Measurements from ENCODE around the gene SHB.

Gene SHB

DNA sequence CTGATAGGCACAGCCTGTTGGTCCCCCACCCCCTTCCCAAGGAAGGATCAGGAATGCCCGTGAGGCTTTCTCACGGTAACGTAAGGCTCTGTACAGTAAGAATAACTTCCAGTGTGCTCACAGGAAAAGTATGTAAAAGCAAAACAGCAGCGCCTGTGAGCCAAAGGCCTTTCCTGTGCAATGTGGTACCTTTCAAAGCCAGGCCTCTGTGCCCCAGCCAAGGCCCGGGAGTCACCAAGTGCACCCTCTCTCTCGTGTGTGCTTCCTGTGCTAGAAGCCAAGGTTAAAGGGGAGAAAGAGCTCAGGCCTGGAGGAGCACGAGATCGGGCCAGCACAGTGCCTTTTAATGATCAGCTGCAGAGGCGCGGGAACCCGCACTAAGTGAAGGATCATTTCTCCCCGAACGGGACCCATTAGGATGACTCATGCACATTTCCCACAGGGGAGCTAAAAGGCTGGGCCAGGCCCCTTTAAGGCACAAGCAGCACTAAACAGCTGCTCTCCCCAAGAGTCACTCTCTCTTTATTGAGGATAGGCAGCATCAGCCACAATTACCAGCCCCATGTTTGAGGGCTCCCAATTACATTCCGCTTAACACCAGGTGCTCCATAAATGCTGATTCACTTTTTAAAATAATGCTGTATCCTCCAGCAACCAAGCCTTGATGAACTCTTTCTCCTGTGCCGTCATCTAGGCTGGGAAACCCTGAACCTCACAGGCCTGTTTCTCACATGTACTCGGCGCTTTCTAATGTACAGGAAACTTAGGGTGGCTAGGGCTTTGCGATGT lies 42.8 kb downstream of the SHB start (continued):
- peak; percentile 85 for TF ChIP-seq PRDM1 (tag by site-specific recombination; IDR thresholded peaks at IDR 0.05)
- TF ChIP-seq ZNF660 (tag by site-specific recombination; IDR thresholded peaks at IDR 0.05) = peak; percentile 74; the same call in 1 of the 2 replicates
- TF ChIP-seq IKZF3 (tag by site-specific recombination; IDR thresholded peaks at IDR 0.05) = peak; percentile 43; the same call in 1 of the 2 replicates
- TF ChIP-seq, protein P1, sequence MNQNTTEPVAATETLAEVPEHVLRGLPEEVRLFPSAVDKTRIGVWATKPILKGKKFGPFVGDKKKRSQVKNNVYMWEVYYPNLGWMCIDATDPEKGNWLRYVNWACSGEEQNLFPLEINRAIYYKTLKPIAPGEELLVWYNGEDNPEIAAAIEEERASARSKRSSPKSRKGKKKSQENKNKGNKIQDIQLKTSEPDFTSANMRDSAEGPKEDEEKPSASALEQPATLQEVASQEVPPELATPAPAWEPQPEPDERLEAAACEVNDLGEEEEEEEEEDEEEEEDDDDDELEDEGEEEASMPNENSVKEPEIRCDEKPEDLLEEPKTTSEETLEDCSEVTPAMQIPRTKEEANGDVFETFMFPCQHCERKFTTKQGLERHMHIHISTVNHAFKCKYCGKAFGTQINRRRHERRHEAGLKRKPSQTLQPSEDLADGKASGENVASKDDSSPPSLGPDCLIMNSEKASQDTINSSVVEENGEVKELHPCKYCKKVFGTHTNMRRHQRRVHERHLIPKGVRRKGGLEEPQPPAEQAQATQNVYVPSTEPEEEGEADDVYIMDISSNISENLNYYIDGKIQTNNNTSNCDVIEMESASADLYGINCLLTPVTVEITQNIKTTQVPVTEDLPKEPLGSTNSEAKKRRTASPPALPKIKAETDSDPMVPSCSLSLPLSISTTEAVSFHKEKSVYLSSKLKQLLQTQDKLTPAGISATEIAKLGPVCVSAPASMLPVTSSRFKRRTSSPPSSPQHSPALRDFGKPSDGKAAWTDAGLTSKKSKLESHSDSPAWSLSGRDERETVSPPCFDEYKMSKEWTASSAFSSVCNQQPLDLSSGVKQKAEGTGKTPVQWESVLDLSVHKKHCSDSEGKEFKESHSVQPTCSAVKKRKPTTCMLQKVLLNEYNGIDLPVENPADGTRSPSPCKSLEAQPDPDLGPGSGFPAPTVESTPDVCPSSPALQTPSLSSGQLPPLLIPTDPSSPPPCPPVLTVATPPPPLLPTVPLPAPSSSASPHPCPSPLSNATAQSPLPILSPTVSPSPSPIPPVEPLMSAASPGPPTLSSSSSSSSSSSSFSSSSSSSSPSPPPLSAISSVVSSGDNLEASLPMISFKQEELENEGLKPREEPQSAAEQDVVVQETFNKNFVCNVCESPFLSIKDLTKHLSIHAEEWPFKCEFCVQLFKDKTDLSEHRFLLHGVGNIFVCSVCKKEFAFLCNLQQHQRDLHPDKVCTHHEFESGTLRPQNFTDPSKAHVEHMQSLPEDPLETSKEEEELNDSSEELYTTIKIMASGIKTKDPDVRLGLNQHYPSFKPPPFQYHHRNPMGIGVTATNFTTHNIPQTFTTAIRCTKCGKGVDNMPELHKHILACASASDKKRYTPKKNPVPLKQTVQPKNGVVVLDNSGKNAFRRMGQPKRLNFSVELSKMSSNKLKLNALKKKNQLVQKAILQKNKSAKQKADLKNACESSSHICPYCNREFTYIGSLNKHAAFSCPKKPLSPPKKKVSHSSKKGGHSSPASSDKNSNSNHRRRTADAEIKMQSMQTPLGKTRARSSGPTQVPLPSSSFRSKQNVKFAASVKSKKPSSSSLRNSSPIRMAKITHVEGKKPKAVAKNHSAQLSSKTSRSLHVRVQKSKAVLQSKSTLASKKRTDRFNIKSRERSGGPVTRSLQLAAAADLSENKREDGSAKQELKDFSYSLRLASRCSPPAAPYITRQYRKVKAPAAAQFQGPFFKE (tag by site-specific recombination; IDR thresholded peaks at IDR 0.05; ENCODE audit: borderline replicate concordance) = no peak
- TF ChIP-seq ZNF112 (tag by site-specific recombination; IDR thresholded peaks at IDR 0.05) = no peak
- TF ChIP-seq TRIM28 (IDR thresholded peaks at IDR 0.05; ENCODE audit: borderline replicate concordance, low read length) = 0 out of 2 replicates have a peak, but pooled peaks have one; percentile 35
- TF ChIP-seq ZNF837 (tag by site-specific recombination; IDR thresholded peaks at IDR 0.05) = 0 out of 2 replicates have a peak, but pooled peaks have one; percentile 37
- TF ChIP-seq, protein P2, sequence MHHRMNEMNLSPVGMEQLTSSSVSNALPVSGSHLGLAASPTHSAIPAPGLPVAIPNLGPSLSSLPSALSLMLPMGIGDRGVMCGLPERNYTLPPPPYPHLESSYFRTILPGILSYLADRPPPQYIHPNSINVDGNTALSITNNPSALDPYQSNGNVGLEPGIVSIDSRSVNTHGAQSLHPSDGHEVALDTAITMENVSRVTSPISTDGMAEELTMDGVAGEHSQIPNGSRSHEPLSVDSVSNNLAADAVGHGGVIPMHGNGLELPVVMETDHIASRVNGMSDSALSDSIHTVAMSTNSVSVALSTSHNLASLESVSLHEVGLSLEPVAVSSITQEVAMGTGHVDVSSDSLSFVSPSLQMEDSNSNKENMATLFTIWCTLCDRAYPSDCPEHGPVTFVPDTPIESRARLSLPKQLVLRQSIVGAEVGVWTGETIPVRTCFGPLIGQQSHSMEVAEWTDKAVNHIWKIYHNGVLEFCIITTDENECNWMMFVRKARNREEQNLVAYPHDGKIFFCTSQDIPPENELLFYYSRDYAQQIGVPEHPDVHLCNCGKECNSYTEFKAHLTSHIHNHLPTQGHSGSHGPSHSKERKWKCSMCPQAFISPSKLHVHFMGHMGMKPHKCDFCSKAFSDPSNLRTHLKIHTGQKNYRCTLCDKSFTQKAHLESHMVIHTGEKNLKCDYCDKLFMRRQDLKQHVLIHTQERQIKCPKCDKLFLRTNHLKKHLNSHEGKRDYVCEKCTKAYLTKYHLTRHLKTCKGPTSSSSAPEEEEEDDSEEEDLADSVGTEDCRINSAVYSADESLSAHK (tag by site-specific recombination; IDR thresholded peaks at IDR 0.05) = no peak
- TF ChIP-seq GLIS1 (tag by site-specific recombination; IDR thresholded peaks at IDR 0.05) = peak; percentile 46; the same call in 1 of the 2 replicates
- no peak for TF ChIP-seq ZNF561 (tag by site-specific recombination; IDR thresholded peaks at IDR 0.05; ENCODE audit: borderline replicate concordance)
- TF ChIP-seq ZNF366 (tag by site-specific recombination; conservative IDR thresholded peaks at IDR 0.05) = peak; percentile 77
- TF ChIP-seq KLF10 (tag by site-specific recombination; IDR thresholded peaks at IDR 0.05) = peak; percentile 64; the same call in 1 of the 2 replicates
- TF ChIP-seq ZNF184 (tag by site-specific recombination; IDR thresholded peaks at IDR 0.05) = 0 out of 2 replicates have a peak, but pooled peaks have one; percentile 49
- TF ChIP-seq ZNF132 (tag by site-specific recombination; IDR thresholded peaks at IDR 0.05; ENCODE audit: borderline replicate concordance) = no peak

DNA sequence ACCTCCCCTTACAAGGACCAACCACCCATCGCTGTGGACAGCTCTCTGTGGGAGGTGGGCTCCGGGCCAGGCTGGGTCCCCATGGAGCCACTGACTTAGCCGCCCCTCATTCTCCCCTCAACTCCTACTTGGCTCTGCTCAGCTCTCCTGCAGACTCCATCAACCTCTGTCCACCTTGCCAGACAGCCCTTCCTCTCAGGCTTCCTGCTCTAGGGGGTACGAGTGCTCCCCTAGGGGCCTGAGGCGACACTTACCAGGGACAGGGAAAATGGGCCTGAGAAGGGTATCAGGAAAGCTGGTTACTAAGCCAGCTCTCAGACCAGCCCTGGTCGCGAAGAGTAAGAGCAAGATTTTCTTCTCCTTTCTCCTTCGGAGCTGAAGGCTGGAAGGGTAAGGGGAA lies 43.9 kb downstream of the SHB start:
- H3K4me3 ChIP-seq (ENCODE audit: low read depth, low read length) = no peak overlapping the region
- no peaks in the 10 kb centered on the region for H3K9me3 ChIP-seq (ENCODE audit: control insufficient read depth, insufficient read depth, low read depth, low read length)
- ChIA-PET CTCF (interaction anchor here (0.7 to 2.6 kb wide), 3 partner anchors 36 to 128 kb away, joined by 3 to 11 read pairs (median 4); no protein-coding TSS in a partner anchor), POLR2A (interaction anchor here (1.5 to 2.2 kb wide), 2 partner anchors 17 to 43 kb away, joined by 4 to 7 read pairs; partner anchors contain the start of gene SHB)
- H3K27ac ChIP-seq (ENCODE audit: extremely low read depth, low read depth, low read length) = no peak overlapping the region
- H3K36me3 ChIP-seq (ENCODE audit: control insufficient read depth in 2 of 2, insufficient read depth in 1 of 2, low read length in 2 of 2) = peaks cover 0 to 20% of the 10 kb centered on the region in 2 experiments; a peak in 1 of 3 replicates
- H3K4me1 ChIP-seq (ENCODE audit: control insufficient read depth, insufficient read depth, low read length) = peaks cover 10% of the 10 kb centered on the region
- no peak for TF ChIP-seq ZNF585B (tag by site-specific recombination; IDR thresholded peaks at IDR 0.05)
- 0 out of 2 replicates have a peak, but pooled peaks have one; percentile 18 for TF ChIP-seq ZIC2 (tag by site-specific recombination; IDR thresholded peaks at IDR 0.05)
- TF ChIP-seq GLIS1 (tag by site-specific recombination; IDR thresholded peaks at IDR 0.05) = peak; percentile 91
- TF ChIP-seq GLIS2 (tag by site-specific recombination; IDR thresholded peaks at IDR 0.05) = peak; percentile 32; the same call in 1 of the 2 replicates
